GM19372 (cell line): ENCODE data around the gene AGMO.
"Not testable (repeated sequence)": the region's sequence is repeated elsewhere in the genome, so short reads cannot be mapped to it uniquely, and the experiment has no call there.

Experiments used
- ATAC-seq: cut with Tn5 transposase; IDR thresholded peaks from one replicate; pipeline ENCODE4 v1.9.1; 2021; ENCODE audit warnings: mild to moderate bottlenecking, low read depth, moderate library complexity; ENCODE audit not compliant: unreplicated experiment

Gene AGMO

GRCh38 chr7:15566476-15566875 is 4.7 kb upstream of the AGMO start:
- no peak for ATAC-seq

GRCh38 chr7:15560968-15561367 is 847 bp downstream of the AGMO start:
- no peak for ATAC-seq

GRCh38 chr7:15559416-15559928 is 2.3 kb downstream of the AGMO start:
- ATAC-seq = no peak

GRCh38 chr7:15558756-15559155 is 3.1 kb downstream of the AGMO start:
- ATAC-seq = no peak

- ATAC-seq = no peak
Measured at GRCh38 chr7:15557686-15558085, 4.1 kb downstream of the AGMO start.

GRCh38 chr7:15557186-15557585 is 4.6 kb downstream of the AGMO start:
- ATAC-seq = no peak

- no peak for ATAC-seq
Measured at GRCh38 chr7:15556339-15557105, 5.3 kb downstream of the AGMO start.

GRCh38 chr7:15555381-15555859 is 6.4 kb downstream of the AGMO start:
- ATAC-seq = no peak

GRCh38 chr7:15554744-15555143 is 7.1 kb downstream of the AGMO start:
- no peak for ATAC-seq

- no peak for ATAC-seq
Measured at GRCh38 chr7:15554081-15554480, 7.7 kb downstream of the AGMO start.

GRCh38 chr7:15547320-15547719 is 14.5 kb downstream of the AGMO start:
- not testable (repeated sequence) for ATAC-seq

- ATAC-seq = no peak
Measured at GRCh38 chr7:15546272-15546792, 15.5 kb downstream of the AGMO start.

GRCh38 chr7:15544050-15544449 is 17.8 kb downstream of the AGMO start:
- ATAC-seq = no peak

GRCh38 chr7:15543256-15543655 is 18.6 kb downstream of the AGMO start:
- ATAC-seq = no peak

- no peak for ATAC-seq
Measured at GRCh38 chr7:15527648-15528047, 34.2 kb downstream of the AGMO start.

- ATAC-seq = no peak
Measured at GRCh38 chr7:15525652-15526263, 36.1 kb downstream of the AGMO start.

- ATAC-seq = no peak
Measured at GRCh38 chr7:15524077-15524476, 37.7 kb downstream of the AGMO start.

- not testable (repeated sequence) for ATAC-seq
Measured at GRCh38 chr7:15517865-15518264, 44.0 kb downstream of the AGMO start.

GRCh38 chr7:15515252-15515651 is 46.6 kb downstream of the AGMO start:
- ATAC-seq = no peak

- no peak for ATAC-seq
Measured at GRCh38 chr7:15508258-15508657, 53.6 kb downstream of the AGMO start.

- no peak for ATAC-seq
Measured at GRCh38 chr7:15507708-15508107, 54.1 kb downstream of the AGMO start.

- ATAC-seq = no peak
Measured at GRCh38 chr7:15507171-15507570, 54.6 kb downstream of the AGMO start.
